ENCODE data around the gene GLT8D1. TPM values are rescaled to one million over a fixed set of nuclear protein-coding genes. Genes with fewer than 3 reads are reported as not detected.

Gene GLT8D1
- total RNA-seq, 2 donors from 2014 or later, result 54.4 to 72.2 TPM

- TF ChIP-seq, protein P1, sequence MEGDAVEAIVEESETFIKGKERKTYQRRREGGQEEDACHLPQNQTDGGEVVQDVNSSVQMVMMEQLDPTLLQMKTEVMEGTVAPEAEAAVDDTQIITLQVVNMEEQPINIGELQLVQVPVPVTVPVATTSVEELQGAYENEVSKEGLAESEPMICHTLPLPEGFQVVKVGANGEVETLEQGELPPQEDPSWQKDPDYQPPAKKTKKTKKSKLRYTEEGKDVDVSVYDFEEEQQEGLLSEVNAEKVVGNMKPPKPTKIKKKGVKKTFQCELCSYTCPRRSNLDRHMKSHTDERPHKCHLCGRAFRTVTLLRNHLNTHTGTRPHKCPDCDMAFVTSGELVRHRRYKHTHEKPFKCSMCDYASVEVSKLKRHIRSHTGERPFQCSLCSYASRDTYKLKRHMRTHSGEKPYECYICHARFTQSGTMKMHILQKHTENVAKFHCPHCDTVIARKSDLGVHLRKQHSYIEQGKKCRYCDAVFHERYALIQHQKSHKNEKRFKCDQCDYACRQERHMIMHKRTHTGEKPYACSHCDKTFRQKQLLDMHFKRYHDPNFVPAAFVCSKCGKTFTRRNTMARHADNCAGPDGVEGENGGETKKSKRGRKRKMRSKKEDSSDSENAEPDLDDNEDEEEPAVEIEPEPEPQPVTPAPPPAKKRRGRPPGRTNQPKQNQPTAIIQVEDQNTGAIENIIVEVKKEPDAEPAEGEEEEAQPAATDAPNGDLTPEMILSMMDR (conservative IDR thresholded peaks at IDR 0.05), result no peak
- H3K27ac ChIP-seq (ENCODE audit: low read depth, low read length), result no peak overlapping the region
- peaks cover 60% of the 10 kb centered on the region for H3K36me3 Mint-ChIP-seq (ENCODE audit: low read depth)
- H3K4me3 ChIP-seq (ENCODE audit: low read length), result no peak overlapping the region
- WGBS, 2 experiments (ENCODE audit: insufficient coverage in 1 of 2, insufficient read length in 1 of 2), result 94 to 100% methylated on average over 3 to 4 of the region's 4 CpGs
- no peaks in the 10 kb centered on the region for H3K27me3 ChIP-seq (ENCODE audit: control insufficient read depth, insufficient read depth, low read length, poor library complexity, severe bottlenecking)
- no peak overlapping the region for H3K4me3 Mint-ChIP-seq
- no peaks in the 10 kb centered on the region for H3K4me1 Mint-ChIP-seq
- no peaks in the 10 kb centered on the region for H3K27me3 Mint-ChIP-seq (ENCODE audit: insufficient read depth)
- no peaks in the 10 kb centered on the region for H3K9me3 Mint-ChIP-seq
- no peak overlapping the region for H3K27ac Mint-ChIP-seq
- H3K36me3 ChIP-seq (ENCODE audit: control insufficient read depth, insufficient read depth, low read length), result peaks cover 83% of the 10 kb centered on the region
- H3K4me1 ChIP-seq (ENCODE audit: control insufficient read depth, insufficient read depth, low read length), result no peaks in the 10 kb centered on the region
- no peak for DNase-seq
- H3K9me3 ChIP-seq (ENCODE audit: control insufficient read depth, low read length), result no peaks in the 10 kb centered on the region
- H3K9ac ChIP-seq (ENCODE audit: extremely low read depth, low read length, poor library complexity, severe bottlenecking), result no peak overlapping the region
Measured at GRCh38 chr3:52695798-52696671, 9.6 kb downstream of the GLT8D1 start.

GRCh38 chr3:52694528-52695189, 10.9 kb downstream of the GLT8D1 start:
- H3K27ac ChIP-seq (ENCODE audit: low read depth, low read length), result no peak overlapping the region
- Mint-ChIP-seq H3K4me1 (no peaks in the 10 kb centered on the region), H3K36me3 (ENCODE audit: low read depth) (peaks cover 74% of the 10 kb centered on the region), H3K4me3 (no peak overlapping the region), H3K9me3 (no peaks in the 10 kb centered on the region), H3K27me3 (ENCODE audit: insufficient read depth) (no peaks in the 10 kb centered on the region), H3K27ac (no peak overlapping the region)
- no peaks in the 10 kb centered on the region for H3K27me3 ChIP-seq (ENCODE audit: control insufficient read depth, insufficient read depth, low read length, poor library complexity, severe bottlenecking)
- H3K4me3 ChIP-seq (ENCODE audit: low read length), result no peak overlapping the region
- no peak overlapping the region for H3K9ac ChIP-seq (ENCODE audit: extremely low read depth, low read length, poor library complexity, severe bottlenecking)
- DNase-seq, result no peak
- H3K9me3 ChIP-seq (ENCODE audit: control insufficient read depth, low read length), result no peaks in the 10 kb centered on the region
- H3K36me3 ChIP-seq (ENCODE audit: control insufficient read depth, insufficient read depth, low read length), result peaks cover 91% of the 10 kb centered on the region
- TF ChIP-seq, protein P1 (conservative IDR thresholded peaks at IDR 0.05), result no peak
- no peaks in the 10 kb centered on the region for H3K4me1 ChIP-seq (ENCODE audit: control insufficient read depth, insufficient read depth, low read length)
- 87 to 91% methylated on average over 7 of the region's 7 CpGs for WGBS, 2 experiments (ENCODE audit: insufficient coverage in 1 of 2, insufficient read length in 1 of 2)

DNA sequence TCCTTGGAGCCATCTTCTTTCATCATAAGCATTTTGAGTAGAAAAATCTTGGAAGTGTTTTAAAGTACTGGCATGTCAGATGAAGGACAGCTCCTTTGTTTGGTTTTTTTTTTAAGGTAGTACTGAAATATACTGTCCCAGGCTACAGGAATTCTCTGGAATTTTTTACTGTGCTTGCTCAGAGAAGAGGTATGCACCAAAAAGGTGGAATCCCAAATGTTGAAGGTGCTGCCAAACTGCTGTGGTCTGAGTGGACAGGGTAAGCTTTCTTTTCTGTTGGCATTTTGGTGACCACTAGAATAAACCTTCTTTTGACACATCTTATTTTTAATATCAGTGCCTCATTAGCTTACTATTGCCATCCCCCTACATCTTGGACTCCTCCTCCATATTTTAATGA, 12.5 kb downstream of the GLT8D1 start:
- Mint-ChIP-seq H3K9me3 (no peaks in the 10 kb centered on the region), H3K27ac (peak overlapping the region; percentile 52), H3K36me3 (ENCODE audit: low read depth) (peaks cover 90% of the 10 kb centered on the region), H3K4me1 (no peaks in the 10 kb centered on the region), H3K27me3 (ENCODE audit: insufficient read depth) (no peaks in the 10 kb centered on the region), H3K4me3 (no peak overlapping the region)
- Histone ChIP-seq H3K36me3 (ENCODE audit: control insufficient read depth, insufficient read depth, low read length) (peaks cover 98% of the 10 kb centered on the region), H3K9me3 (ENCODE audit: control insufficient read depth, low read length) (no peaks in the 10 kb centered on the region), H3K9ac (ENCODE audit: extremely low read depth, low read length, poor library complexity, severe bottlenecking) (no peak overlapping the region), H3K27me3 (ENCODE audit: control insufficient read depth, insufficient read depth, low read length, poor library complexity, severe bottlenecking) (no peaks in the 10 kb centered on the region), H3K4me1 (ENCODE audit: control insufficient read depth, insufficient read depth, low read length) (no peaks in the 10 kb centered on the region), H3K4me3 (ENCODE audit: low read length) (no peak overlapping the region), H3K27ac (ENCODE audit: low read depth, low read length) (no peak overlapping the region)
- TF ChIP-seq, protein P1 (conservative IDR thresholded peaks at IDR 0.05), result no peak
- no peak for DNase-seq
